Colonic mucosa (tissue), 4 donors: ENCODE measurements around the gene DOK3. TPM values are rescaled to one million over a fixed set of nuclear protein-coding genes. Genes with fewer than 3 reads are reported as not detected.
"Not testable (repeated sequence)": the region's sequence is repeated elsewhere in the genome, so short reads cannot be mapped to it uniquely, and the experiment has no call there.

Source experiments
- DNase-seq: peaks from one replicate; pipeline ENCODE4 v3.0.0-alpha.2; 2020
- H3K27ac ChIP-seq: fragments of 200-600 bp; one replicate; pipeline ENCODE4 v1.8.0; 2021
- H3K27me3 ChIP-seq: fragments of 200-600 bp; one replicate; pipeline ENCODE4 v1.8.0; 2021
- H3K36me3 ChIP-seq: fragments of 200-600 bp; one replicate; pipeline ENCODE4 v1.8.0; 2021
- H3K4me1 ChIP-seq: fragments of 200-600 bp; one replicate; pipeline ENCODE4 v1.8.0; 2021; ENCODE audit warnings: mild to moderate bottlenecking
- H3K4me3 ChIP-seq: fragments of 200-600 bp; one replicate; pipeline ENCODE4 v1.8.0; 2021
- H3K9ac ChIP-seq, 2 donors: one replicate each; pipeline ENCODE4 v1.7.0; 2013; ENCODE audit warnings: control low read depth in 2 of 2, low read depth in 2 of 2, low read length in 2 of 2
- H3K9me3 ChIP-seq: fragments of 200-600 bp; one replicate; pipeline ENCODE4 v1.8.0; 2021
- intact Hi-C: fragments of 100-400 bp; cut with DNase I; formaldehyde crosslinking; loops from one replicate; pipeline ENCODE4 v1.14.1; 2022
- total RNA-seq, 2 donors: library from RNA; stranded (reverse); fragmentation: NEBNext Ultra II Directional in 1 of 2; extraction: Animal tissue kit (Norgen Biotek cat#: 25700) in 1 of 2; gene quantifications; one replicate each; pipeline ENCODE4 v1.2.1, GENCODE V29; 2021
- TF ChIP-seq, protein P1 (sequence below): fragments of 200-600 bp; IDR thresholded peaks from one replicate; pipeline ENCODE4 v1.8.0; 2022; ENCODE audit warnings: antibody characterized with exemption, mild to moderate bottlenecking
- donor health status: healthy.
- donor health status: DM: no; HTN: no; CAD: no.
- donor health status: DM: no; HTN: no; CAD: no.

Gene DOK3
- total RNA-seq, 2 donors from 2014 or later = 4.1 to 8.9 TPM

DNA sequence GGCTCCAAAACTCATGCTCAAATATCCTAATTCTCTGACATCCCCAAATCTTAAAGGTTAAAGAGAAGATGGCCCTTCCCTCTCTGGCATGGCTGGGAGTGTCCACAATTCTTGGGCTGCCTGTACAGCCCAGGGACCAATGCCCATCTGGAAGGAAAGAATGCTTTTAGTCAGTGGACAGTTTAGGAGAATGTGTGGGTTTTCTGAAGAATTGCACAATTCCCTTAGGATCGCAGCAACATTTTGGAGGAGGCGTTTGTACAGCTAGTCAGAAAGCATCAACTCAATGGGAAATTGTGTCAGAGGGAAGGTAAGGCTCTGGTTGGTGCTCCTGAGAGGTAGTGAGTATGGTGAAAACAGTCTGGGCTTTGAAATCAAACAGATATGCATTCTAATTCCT is 29.8 kb upstream of the DOK3 start:
- Histone ChIP-seq H3K4me3 (no peak overlapping the region), H3K9ac (no peak overlapping the region), H3K9me3 (no peaks in the 10 kb centered on the region), H3K4me1 (peaks cover 7% of the 10 kb centered on the region), H3K27ac (no peak overlapping the region), H3K36me3 (no peaks in the 10 kb centered on the region), H3K27me3 (no peaks in the 10 kb centered on the region)
- intact Hi-C loops = no loop called here
- TF ChIP-seq, protein P1, sequence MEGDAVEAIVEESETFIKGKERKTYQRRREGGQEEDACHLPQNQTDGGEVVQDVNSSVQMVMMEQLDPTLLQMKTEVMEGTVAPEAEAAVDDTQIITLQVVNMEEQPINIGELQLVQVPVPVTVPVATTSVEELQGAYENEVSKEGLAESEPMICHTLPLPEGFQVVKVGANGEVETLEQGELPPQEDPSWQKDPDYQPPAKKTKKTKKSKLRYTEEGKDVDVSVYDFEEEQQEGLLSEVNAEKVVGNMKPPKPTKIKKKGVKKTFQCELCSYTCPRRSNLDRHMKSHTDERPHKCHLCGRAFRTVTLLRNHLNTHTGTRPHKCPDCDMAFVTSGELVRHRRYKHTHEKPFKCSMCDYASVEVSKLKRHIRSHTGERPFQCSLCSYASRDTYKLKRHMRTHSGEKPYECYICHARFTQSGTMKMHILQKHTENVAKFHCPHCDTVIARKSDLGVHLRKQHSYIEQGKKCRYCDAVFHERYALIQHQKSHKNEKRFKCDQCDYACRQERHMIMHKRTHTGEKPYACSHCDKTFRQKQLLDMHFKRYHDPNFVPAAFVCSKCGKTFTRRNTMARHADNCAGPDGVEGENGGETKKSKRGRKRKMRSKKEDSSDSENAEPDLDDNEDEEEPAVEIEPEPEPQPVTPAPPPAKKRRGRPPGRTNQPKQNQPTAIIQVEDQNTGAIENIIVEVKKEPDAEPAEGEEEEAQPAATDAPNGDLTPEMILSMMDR = no peak
- no peak for DNase-seq

DNA sequence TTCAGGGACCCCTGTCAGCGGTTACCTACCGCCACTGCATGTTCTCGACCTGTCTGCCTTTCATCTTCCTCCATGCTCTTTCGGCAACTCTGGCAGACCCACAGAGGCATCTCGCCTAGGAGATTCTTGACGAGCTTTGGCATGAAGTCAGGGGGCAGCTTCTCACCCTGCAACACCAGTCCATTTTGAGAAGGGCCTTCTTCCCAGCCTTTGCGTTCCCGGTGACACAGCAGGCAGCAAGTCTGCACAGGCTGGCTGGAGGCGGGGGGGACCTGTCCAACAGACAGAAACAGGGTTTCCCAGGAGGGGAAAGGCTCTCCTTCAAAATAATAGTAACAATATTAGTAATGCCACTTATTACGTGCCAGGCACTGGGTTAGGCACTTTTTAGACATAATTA is 29.2 kb upstream of the DOK3 start:
- Histone ChIP-seq H3K4me3 (no peak overlapping the region), H3K27ac (no peak overlapping the region), H3K4me1 (peaks cover 7% of the 10 kb centered on the region), H3K36me3 (no peaks in the 10 kb centered on the region), H3K9ac (no peak overlapping the region), H3K9me3 (no peaks in the 10 kb centered on the region), H3K27me3 (no peaks in the 10 kb centered on the region)
- DNase-seq = no peak
- intact Hi-C loops = no loop called here
- TF ChIP-seq, protein P1 = no peak

DNA sequence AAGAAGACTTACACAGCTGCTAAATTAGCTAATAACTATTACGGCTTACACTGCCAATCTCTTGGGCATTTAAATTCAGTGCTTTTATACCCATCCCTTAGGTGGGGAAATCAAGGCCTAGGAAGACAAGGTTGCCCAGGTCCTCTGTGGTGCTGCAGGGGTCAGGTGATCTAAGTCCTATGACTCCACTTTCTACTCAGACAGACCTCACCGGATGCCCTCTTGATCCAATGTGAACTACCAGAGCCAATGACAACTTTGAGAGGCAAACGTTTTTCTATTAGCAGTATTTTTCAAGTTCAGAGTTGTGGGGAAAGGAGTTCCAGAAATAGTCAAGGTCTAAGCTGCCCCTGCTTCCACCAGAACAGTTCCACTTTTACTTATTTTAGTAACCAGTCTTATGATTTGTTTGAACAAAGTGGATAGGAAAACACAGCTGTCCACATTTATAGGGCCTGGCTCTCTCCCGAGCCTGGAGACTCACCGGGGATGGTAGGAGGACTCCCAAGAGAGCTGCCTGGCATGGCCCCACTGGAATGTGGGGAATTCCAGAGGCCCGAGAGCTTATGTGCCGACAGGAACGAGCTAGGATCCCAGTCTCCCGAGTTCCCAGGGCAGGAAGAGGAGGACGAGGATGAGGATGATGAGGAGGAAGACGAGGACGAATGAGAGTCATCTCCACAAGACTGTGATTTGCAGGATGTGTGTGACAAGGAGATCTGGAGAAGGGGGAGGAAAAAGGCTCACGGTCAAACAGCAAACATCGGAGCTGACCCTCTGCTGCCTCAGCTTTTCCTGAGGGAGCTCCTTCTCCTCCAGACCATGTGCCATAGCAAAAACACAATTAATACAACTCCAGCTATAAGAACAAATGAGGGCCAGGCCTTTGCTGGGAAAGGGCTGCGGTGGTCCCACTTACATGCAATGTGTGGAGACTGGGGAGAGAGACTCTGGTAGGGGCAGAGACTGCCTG is 28.0 kb upstream of the DOK3 start:
- Histone ChIP-seq H3K27ac (peak overlapping the region; percentile 47), H3K4me3 (no peak overlapping the region), H3K4me1 (peaks cover 7% of the 10 kb centered on the region), H3K36me3 (no peaks in the 10 kb centered on the region), H3K27me3 (no peaks in the 10 kb centered on the region), H3K9ac (no peak overlapping the region), H3K9me3 (no peaks in the 10 kb centered on the region)
- DNase-seq = peak; percentile 38
- TF ChIP-seq, protein P1 = no peak
- intact Hi-C loops = no loop called here

DNA sequence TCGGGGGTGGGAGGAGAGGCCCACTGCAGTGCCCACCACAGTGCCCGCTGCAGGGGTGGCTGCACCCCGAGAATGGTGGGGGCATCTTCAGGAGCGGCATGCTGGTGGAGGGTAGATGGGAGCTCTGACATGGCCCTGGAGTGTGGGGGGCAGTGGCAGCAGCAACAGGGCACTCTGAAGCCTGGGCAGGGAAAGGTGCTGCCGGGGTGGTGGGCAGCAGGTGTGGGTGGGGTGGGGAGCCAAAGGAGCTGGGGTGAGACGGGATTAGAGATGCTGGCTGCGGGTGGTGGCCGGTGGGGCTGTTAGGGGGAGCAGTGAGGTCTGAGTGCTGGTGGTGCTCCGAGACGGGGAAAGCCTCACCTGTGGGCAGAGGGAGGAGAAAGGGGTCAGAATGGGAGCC is 26.8 kb upstream of the DOK3 start:
- Histone ChIP-seq H3K27ac (no peak overlapping the region), H3K9me3 (no peaks in the 10 kb centered on the region), H3K4me3 (no peak overlapping the region), H3K9ac (no peak overlapping the region), H3K27me3 (no peaks in the 10 kb centered on the region), H3K36me3 (no peaks in the 10 kb centered on the region), H3K4me1 (peaks cover 7% of the 10 kb centered on the region)
- intact Hi-C loops = no loop called here
- TF ChIP-seq, protein P1 = no peak
- no peak for DNase-seq

DNA sequence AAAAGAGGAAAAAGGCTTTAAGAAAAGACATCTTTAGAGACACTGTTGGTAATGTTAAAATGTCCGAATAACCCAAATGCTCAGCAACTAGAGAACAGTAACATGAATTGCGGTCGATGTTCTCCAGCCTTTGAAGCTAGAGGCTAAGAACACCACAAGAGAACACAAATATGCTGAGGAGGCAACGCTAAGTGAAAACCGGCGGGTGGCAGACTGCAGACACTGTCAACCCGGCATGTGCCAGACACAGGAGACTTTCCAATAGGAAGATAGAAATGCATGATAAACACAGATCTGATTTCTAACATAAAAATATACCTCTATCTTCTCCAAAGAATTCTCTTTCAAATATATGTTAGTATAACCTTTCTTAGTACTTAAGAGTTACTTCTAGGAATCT is 25.5 kb upstream of the DOK3 start:
- intact Hi-C loops = no loop called here
- Histone ChIP-seq H3K9ac (no peak overlapping the region), H3K27me3 (no peaks in the 10 kb centered on the region), H3K36me3 (no peaks in the 10 kb centered on the region), H3K9me3 (no peaks in the 10 kb centered on the region), H3K27ac (no peak overlapping the region), H3K4me1 (peaks cover 7% of the 10 kb centered on the region), H3K4me3 (no peak overlapping the region)
- TF ChIP-seq, protein P1 = no peak
- no peak for DNase-seq

DNA sequence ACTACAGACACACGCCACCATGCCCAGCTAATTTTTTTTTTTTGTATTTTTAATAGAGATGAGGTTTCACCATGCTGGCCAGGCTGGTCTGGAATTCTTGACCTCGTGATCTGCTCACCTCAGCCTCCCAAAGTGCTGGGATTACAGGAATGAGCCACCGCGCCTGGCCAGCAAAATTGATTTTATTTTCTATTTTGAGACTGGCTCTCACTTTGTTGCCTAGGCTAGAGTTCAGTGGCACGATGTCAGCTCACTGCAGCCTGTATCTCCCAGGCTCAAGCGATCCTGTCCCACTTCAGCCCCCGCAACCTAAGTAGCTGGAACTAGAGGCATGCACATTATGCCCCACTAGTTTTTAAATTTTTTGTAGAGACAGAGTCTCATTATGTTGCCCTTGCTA is 24.8 kb upstream of the DOK3 start:
- H3K4me1 ChIP-seq, H3K4me3 ChIP-seq, H3K9me3 ChIP-seq, H3K27me3 ChIP-seq, H3K27ac ChIP-seq, H3K9ac ChIP-seq, intact Hi-C loops, DNase-seq, H3K36me3 ChIP-seq: not testable (repeated sequence)
